Measurements from ENCODE around the gene AFF1.

AFF1 gene

DNA sequence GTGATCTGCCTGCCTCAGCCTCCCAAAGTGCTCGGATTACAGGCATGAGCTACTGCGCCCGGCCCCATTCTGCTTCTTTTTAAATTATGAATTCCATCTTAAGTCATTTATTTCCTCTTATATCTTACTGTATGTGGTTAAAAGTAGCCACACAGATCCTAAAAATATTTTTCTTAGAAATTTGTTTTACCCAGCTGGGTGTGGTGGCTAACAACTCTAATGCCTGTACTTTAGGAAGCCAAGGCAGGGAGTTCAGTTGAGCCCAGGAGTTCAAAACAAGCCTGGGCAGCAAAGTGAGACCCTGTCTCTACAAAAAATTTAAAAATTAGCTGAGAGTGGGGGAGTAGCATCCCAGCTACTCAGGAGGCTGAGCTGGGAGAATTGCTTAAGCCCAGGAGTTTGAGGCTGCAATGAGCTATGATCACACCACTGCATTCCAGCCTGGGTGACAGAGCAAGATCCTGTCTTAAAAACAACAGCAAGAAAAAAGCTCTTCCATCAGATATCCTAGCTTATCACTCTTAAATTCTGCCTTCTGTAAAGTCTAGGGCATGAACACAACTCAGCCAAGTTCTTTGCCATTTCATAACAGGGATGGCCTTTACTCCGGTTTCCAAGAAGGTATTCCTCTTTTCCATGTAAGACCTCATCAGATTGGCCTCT is 15.1 kb upstream of the AFF1 start:
- no peak for DNase-seq (ENCODE audit: low spot score)

DNA sequence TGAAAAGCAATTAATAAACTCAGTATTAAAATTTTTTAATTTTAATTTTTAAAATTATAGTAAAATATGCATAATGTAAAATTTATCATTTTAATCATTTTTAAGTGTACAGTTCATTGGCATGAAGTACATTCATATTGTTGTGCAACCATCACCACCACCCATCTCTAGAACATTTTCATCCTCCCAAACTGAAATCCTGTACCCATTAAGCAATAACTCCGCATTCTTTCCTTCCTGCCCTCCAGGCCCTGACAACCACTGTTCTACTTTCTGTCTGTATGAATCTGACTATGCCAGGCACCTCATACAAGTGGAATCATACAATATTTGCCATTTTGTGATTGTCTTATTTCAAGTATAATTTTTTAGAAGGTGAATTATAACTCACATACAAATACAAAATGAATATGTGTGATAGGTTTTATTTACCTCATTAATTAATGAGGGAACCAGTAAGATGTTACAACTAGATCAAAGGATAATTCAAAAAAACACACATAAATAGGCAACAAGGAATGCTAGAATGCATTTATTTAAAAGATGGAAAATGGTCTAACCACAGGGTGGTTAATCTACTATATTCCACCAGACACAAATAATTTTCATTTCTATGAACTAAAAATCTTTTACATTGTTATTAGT is 13.1 kb upstream of the AFF1 start:
- no peak for DNase-seq (ENCODE audit: low spot score)

DNA sequence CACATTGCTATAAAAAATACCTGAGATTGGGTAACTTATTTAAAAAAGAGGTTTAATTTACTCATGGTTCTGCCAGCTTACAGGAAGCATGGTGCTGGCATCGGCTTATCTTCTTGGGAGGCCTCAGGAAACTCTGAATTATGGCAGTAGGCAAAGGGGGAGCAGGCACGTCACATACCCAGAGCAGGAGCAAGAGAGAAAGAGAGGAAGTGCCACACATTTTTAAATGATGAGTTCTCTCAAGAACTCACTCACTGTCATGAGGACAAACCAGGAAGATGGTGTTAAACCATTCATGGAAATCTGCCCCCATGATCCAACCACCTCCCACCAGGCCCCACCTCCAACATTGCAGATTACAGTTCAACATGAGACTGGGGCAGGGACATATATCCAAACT is 10.0 kb upstream of the AFF1 start:
- no peak for DNase-seq (ENCODE audit: low spot score)

DNA sequence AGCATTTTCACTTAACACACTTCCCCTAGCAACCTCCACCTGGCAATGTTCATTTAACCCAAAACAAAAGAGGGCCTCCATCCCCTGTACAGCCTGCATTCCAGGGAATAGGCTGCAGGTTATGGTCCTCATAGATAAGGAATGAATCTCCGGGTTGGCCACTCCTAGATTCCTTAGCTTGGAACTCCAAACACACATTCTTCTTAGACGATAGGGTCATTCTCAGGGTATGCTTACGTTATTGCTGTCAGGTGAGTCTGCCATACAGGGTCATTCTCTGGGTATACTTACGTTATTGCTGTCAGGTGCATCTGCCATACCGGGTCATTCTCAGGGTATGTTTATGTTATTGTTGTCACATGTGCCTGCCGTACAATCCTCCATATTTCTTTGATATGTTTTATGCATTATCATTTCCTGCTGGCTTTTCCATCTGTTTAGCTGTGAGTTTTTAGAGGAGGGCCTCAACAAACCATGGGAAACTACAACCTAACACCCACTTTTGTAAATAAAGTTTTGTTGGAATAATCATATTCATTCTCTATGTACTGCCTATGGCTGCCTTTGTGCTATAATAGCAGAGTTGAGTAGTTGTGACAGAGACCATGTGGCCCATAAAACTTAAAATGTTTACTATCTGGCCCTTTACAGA is 8.2 kb upstream of the AFF1 start:
- no peak for DNase-seq (ENCODE audit: low spot score)

DNA sequence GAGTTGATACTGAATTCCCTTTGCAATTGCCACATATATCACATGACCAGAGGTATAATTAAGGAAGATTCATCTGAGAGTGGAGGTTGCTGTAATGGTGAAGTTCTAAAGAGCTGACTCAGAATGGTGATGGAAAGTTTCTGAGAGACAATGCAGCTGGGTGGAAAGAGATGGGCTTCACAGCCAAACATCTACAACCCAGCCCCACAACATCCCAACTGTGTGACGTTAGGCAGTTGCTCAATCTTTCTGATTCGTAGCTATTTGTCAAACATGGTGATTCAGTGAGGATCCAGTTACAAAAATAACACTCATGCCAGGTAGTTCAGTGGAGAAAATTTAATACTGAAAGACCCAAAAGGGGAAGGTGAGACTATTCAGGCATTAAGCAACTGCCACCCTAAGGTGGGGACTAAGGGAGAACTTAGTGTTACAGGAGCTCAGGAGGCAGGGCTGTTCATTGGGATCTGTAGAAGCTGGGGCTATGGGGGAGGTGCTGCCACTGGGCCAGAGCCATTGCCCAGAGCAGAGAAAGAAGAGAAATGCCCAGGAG is 6.9 kb upstream of the AFF1 start:
- no peak for DNase-seq (ENCODE audit: low spot score)

DNA sequence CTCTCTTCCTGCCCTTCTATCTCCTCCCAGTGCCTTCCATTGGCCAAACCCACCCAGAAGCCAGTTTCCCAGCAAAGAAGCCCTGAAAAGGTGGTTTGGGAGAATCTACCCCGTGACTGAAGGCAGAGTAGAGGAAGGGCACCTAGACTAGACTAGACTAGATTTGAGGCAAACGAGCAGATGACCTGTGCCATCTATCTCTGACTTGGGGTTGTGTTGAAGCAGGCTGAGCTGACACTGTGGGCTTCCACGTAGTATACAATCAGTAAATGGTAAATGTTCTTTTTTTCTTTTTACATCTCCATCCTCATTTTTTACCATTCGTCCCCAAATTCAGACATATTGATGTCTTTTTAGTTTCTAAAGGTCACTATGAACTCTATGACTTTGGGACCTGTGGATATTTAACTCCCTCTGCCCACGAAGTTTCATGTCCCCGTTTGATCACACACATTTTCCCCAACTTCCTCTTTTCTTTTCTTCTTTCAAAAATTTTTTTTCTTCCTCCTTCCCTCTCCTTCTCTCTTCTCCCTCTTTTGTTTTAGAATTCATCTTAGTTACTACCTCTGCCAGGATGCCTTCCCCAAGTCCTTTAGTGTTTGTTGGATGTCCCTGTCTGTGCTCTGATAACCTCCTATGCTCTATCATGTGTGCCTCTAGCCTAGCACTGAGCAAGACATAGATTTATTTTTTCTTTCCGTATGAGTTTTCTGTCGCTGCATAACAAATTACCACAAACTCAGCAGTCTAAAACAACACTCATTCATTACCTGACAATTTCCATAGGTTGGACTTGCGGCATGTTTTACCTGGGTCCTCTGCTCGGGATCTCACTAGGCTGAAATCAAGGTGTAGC is 6.2 kb upstream of the AFF1 start:
- DNase-seq (ENCODE audit: low spot score), result no peak

DNA sequence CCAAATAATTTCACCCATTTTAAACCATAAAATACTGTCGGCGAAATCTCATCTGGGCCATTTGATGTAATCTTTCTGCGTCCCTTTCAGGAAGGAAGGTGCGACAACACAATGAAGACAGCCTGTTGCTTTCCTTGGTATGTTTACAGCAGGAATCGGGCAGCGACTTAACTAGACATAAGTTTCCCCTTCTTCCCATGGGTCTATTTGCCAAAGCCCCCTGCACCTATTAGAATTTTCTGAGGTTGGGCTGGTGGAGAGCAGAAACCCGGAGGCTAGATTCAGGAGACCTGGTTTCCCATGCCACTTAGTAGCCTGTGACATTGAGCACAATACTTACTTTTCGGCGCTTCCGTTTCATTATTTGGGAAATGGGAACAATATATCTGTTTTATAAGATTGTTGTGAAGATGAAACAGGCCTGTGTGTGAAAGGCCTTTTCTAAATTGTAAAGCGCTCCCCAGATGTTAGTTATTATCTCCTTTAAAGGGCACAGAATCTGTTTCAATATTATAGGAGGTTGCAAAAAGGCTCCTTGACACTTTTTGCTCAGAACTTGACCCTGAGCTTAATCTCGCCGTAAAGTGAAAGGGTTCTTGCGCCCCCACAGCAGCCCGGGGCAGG is 552 bp upstream of the AFF1 start:
- no peak for DNase-seq (ENCODE audit: low spot score)

DNA sequence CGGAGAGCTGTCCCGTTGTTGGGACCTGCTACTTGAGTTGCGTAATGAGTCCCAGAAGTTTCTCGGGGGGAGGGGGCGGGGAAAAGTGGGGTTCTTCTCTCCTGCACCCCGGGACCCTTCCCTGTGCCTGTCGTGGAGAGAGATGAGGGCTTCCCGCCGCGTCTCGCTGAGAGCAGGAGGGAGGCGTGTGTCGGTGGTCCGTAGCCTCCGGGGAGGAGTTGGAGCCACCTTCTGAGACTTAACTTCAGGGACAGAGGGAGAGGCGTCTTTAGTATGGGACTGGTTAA is 698 bp downstream of the AFF1 start:
- no peak for DNase-seq (ENCODE audit: low spot score)

DNA sequence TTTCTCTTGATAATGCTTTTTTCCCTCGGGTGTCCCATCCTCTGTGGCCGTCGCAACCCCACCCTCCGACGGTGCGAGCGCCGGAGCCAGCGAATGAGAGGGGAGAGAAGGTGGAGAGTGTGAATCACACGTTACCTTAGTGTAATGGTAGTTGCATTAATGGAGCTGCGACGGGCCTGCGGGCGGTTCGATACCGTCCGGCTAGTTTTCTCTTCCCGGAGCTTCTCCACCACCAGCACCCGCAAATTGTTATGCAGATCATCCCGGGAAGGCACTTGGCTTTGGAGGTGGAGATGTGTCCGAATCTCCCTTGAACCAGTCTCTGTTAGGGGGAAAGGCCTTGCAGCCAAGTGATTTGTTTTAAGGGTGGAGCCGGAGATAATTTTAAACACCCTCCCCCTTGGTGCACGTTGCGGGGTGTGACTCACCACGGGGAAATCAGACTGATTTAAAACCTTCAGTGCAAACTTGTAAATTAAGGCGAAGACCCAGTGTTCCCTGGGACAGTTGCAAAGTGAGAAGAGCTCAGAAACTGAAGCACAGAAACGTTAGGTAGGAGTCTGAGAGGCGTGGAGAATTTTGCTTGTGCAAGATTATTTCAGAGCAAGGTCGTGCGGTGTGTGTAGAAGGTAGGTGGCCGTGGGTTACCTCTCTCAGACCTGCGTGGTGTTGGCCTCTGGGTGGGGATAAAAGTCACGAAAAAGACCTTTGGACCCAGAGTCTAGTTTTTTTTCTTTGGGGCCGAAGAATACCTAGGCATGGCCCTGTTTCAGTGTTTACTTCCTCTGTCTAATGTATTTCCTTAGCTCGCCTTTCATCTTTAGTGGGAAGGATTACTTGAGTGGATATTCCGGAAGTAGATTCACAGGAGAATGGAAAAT is 1.3 kb downstream of the AFF1 start:
- peak; percentile 35 for DNase-seq (ENCODE audit: low spot score)

DNA sequence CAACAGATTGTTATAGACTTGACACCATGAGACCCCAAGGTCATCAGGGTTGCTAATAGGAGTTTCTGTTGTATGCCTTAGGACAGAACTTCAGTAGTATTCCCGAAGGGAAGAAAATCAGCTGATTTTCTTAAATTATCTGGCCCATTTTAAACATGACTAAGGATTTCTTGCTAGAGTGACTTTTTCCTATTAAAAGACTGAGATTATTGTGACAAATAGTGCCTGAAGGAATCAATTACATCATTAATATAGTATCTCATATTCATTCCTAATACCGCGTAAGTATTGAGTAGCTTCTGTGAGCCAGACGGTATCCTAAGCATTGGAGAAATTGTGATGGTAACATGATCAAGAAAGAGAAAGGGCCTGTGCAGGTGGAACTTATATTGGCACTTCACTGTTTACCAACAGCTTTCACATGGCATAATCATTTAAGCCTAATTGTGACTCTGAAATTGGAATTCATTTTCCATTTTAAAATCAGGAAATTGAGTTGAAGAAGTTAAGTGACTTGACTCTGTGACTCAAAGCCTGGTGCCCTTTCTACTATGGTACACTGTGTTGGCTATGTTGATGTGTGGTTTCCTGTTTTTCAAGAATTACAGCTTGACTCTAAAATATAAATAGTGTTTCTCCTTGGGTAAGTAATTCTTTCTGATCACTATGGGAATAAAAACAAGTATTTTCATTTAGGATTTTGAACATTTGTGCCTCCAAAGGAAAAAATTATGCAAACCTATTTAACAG is 4.1 kb downstream of the AFF1 start:
- DNase-seq (ENCODE audit: low spot score), result peak; percentile 37

DNA sequence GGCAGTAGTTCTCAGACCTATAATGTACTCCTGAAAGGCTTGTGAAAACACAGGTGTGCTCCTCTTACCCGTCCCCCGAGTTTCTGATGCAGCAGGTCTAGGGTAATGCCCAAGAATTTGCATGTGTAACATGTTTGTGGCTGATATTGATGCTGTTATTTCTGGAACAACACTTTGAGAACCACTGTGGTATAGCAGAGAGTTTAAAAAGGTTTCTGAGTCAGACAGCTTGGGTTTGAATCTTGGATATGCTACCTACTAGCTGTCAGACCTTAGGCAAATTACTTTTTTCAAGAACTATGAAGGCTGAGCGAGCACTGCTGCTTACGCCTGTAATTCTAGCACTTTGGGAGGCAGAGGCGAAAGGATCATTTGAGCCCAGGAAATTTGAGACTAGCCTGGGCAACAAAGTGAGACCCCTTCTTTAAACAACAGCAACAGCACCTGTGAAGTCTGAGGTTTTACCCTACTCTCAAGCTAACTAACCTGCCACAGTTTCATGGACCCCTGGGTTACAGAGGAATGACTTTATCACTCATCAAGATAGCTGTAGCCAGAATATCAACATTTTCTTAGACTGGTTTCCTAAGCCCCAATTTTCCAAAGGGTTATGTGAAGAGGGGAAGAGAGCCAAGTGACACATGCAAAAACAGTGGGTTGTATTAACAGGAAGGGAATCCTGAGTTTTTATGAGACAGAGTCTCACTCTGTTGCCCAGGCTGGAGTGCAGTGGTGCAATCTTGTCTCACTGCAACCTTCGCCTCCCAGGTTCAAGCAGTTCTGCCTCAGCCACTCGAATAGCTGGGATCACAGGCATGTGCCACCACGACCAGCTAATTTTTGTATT is 5.1 kb downstream of the AFF1 start:
- DNase-seq (ENCODE audit: low spot score), result no peak

DNA sequence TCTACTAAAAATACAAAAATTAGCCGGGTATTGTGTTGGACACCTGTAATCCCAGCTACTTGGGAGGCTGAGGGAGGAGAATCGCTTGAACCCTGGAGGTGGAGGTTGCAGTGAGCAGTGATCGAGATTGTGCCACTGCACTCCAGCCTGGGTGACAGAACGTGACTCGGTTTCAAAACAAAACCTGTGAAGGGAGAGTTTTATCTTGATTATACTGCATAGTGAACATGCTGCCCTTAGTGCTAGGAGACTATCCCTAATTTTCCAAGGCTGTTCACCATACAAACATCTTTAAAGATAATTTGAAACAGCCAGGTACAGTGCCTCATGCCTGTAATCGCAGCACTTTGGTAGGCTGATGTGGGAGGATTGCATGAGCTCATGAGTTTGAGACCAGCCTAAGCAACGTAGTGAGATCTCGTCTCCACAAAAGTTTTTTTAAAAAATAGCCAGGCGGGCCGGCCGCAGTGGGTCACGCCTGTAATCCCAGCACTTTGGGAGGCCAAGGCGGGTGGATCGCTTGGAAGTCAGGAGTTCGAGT is 6.2 kb downstream of the AFF1 start:
- DNase-seq (ENCODE audit: low spot score), result no peak

DNA sequence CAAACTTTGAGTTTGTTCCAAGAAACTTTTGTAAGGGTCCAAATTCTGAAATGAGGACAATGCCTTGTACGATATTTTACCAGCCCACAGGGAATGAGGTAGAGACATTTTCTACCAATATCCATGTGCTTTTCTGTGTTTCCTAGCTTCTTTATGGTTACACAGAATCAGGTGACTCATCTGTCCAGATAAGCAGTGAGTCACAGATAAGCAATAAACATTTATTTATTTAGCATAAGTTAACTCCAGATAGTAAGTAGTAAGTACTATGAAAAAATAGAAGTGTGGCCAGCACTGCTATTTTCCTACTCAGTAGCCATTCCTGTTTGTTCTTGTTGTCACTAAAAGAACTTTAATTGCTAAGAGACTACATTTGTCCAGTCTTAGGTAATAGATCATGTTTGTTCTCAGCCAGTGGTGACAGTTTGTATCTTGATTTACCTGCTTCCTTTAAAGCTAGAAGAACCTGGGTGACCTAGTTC is 7.4 kb downstream of the AFF1 start:
- DNase-seq (ENCODE audit: low spot score), result no peak

DNA sequence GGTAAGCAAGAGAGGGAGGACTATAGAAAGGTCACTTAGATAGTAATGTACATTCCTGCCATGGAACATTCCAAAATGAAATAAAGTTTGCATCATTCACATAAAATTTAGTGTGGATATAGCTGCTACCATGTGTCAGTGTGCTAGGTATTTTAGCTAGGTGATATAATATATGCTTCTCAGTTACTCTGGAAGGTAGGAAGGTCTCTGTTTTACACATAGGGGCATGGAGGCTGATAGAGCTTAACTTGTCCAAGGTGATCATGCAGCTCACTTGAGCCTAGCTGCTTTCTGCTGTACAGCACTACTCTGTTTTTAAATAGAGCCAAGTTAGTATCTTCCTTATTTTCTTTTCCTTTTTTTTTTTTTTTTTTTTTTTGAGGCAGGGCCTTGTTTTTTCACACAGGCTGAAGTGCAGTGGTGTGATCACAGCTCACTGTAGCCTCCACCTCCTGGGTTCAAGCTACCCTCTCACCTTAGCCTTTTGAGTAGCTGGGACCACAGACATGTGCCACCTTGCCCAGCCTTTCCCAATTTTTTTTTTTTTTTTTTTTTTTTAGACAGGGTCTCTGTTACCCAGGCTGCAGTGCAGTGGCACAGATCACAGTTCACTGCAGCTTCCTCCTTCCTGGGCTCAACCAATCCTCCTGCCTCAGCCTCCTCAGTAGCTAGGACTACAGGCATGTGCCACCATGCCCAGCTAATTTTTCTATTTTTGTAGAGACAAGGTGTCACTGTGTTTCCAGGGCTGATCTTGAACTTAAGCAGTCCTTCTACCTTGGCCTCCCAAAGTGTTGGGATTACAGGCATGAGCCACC is 10.4 kb downstream of the AFF1 start:
- no peak for DNase-seq (ENCODE audit: low spot score)

DNA sequence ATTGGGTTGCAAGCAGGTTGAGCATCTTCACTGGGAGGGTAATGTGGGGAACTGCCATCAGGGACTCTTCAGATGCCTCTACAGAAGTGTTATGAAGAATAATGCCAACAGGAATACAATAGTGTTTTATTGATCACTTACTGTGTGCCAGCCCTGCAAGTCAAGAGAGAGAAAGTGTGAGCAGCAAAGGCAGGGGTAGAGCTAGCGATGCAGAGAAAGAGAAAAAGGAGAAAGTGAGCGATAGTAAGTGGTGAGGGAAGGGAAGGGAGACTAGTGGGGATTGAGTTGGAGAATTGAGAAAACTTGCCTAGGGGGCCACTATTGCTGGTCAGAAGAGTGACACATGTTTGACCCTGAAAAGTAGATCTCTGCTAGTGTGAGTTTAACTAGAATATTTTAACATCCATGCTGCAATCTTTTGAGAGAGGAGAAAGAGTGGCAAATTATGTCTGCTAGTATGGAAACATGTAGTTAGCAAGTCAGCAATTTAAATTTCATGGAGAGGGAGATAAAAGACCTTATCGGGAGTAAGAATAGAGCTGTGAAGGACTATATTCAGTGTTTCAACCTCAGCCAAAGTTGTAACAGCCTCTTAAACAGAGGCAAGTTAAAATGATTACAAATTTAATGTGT is 12.2 kb downstream of the AFF1 start:
- DNase-seq (ENCODE audit: low spot score), result no peak

DNA sequence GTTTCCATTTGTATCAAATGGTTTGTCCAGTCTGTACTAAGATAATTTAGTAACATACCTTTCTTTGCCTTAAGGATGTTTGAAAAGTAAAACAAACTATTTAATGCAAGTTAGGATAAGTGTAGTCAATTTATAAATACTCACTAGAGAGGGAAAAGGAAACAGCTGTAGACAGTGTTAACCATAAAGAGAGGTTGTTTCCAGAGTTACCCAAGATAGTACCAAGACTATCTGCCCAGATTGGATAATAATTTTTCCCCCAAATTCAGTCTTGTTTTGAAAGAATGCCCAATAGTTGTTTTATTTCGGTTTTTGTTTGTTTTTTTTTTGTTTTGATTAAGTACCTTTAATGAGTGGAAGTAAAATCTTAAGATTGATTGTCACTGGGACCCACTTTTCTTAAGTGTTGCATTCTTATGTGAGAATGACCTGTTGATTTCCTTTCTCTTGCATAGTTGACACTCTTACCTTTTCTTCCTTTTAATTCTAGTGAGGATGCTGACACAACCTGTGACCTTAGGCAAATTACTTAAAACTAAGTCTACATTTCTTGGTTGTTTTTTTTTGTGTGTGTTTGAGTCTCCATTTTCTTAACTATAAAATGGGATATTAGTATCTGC is 12.8 kb downstream of the AFF1 start:
- DNase-seq (ENCODE audit: low spot score), result no peak

DNA sequence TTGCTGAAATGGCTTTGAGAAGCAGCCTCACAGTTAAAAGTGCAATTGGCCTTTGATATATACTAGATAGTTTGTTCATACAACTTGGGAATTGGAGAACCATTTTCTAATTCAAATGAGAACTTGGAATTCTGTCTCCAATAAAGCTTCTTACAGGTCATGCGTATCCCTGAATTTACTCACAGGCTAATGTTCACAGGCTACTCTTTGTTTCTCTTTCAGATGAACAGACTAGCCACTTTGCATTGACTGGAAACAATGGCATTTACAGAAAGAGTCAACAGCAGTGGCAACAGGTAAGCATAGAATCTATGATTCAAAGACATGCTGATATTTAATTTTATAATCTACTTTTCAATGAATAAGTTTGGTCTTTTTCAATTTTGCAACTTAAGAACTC is 13.5 kb downstream of the AFF1 start:
- DNase-seq (ENCODE audit: low spot score), result peak; percentile 76
